ENCODE results near the gene INSIG1. TPM values are rescaled to one million over a fixed set of nuclear protein-coding genes. Genes with fewer than 3 reads are reported as not detected.

INSIG1 gene
- total and polyA plus RNA-seq, 2 donors from 2014 or later, result 24.6 to 25.7 TPM

DNA sequence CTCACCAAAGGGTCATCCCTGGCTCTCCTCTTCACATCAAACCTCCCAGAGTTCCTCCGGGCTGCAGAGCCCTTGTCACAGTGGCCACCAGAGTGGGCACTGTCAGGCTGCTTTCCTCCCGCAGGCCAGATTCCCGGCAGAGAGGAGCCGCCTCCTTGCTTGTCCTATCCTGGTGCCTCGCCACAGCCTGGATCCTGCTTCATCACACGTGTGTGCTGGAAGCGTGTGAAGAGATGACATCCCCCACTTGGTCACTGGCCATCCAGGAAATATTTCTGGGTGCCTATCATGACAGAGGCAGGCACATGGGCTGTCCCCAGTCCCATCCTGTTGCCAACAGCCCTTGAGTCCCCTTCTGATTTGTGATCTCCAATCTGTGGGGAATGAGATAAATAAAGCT lies 15.0 kb downstream of the INSIG1 start:
- Histone ChIP-seq H3K4me1 (ENCODE audit: control insufficient read depth in 2 of 3, insufficient read depth in 2 of 3, low read depth in 1 of 3, low read length in 3 of 3) (no peaks in the 10 kb centered on the region), H3K27me3 (ENCODE audit: control insufficient read depth, insufficient read depth, low read length) (no peaks in the 10 kb centered on the region), H3K9me3 (ENCODE audit: control insufficient read depth in 2 of 3, insufficient read depth in 1 of 3, low read length in 3 of 3) (no peaks in the 10 kb centered on the region), H3K4me3 (ENCODE audit: low read length in 3 of 3) (no peak overlapping the region), H3K27ac (ENCODE audit: low read depth in 2 of 2, low read length in 2 of 2) (no peak overlapping the region), H3K9ac (ENCODE audit: low read length in 3 of 3) (no peak overlapping the region), H3K36me3 (ENCODE audit: control insufficient read depth in 2 of 3, insufficient read depth in 3 of 3, low read length in 3 of 3) (peaks cover 0 to 10% (median 10%) of the 10 kb centered on the region in 3 donors)
- TF ChIP-seq CTCF (IDR thresholded peaks at IDR 0.05; ENCODE audit: borderline replicate concordance, extremely low read depth, insufficient read depth), result no peak
- intact Hi-C loops (cut with DNase I), result no loop called here
- no peak for DNase-seq
- FAIRE-seq, result no peak

DNA sequence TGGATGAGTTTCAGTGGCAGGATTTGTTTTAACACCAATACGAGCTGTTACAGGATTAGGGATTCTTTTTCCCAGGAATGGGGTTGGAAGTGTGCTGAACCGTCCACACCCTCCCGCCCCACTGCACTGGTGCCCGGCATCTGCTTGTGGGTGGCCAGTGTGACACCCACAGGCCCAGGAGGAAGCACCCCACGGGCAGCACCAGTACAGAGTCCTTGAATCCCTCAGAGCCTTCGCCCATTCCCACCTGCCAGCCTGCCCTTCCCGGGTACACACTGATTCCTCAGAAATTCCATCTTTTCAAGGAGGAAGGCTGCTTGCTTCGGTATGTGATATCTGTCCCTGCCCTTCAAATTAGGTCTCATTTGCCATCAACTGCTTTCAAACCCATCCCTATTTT lies 15.4 kb downstream of the INSIG1 start:
- no peak for TF ChIP-seq CTCF (IDR thresholded peaks at IDR 0.05; ENCODE audit: borderline replicate concordance, extremely low read depth, insufficient read depth)
- DNase-seq (no peak), FAIRE-seq (no peak)
- H3K4me1 ChIP-seq (ENCODE audit: control insufficient read depth in 2 of 3, insufficient read depth in 2 of 3, low read depth in 1 of 3, low read length in 3 of 3), result no peaks in the 10 kb centered on the region
- H3K9me3 ChIP-seq (ENCODE audit: control insufficient read depth in 2 of 3, insufficient read depth in 1 of 3, low read length in 3 of 3), result peaks cover 0 to under 1% (median 0%) of the 10 kb centered on the region in 3 donors
- no peak overlapping the region for H3K4me3 ChIP-seq (ENCODE audit: low read length in 3 of 3)
- H3K27ac ChIP-seq (ENCODE audit: low read depth in 2 of 2, low read length in 2 of 2), result no peak overlapping the region
- H3K36me3 ChIP-seq (ENCODE audit: control insufficient read depth in 2 of 3, insufficient read depth in 3 of 3, low read length in 3 of 3), result peaks cover 0 to 10% (median 10%) of the 10 kb centered on the region in 3 donors
- intact Hi-C loops (cut with DNase I), result no loop called here
- H3K9ac ChIP-seq (ENCODE audit: low read length in 3 of 3), result no peak overlapping the region
- H3K27me3 ChIP-seq (ENCODE audit: control insufficient read depth, insufficient read depth, low read length), result no peaks in the 10 kb centered on the region

GRCh38 chr7:155315977-155316376 lies 18.3 kb downstream of the INSIG1 start:
- H3K27ac ChIP-seq (ENCODE audit: low read depth in 2 of 2, low read length in 2 of 2), result no peak overlapping the region
- no peaks in the 10 kb centered on the region for H3K4me1 ChIP-seq (ENCODE audit: control insufficient read depth in 2 of 3, insufficient read depth in 2 of 3, low read depth in 1 of 3, low read length in 3 of 3)
- intact Hi-C loops (cut with DNase I), result no loop called here
- no peak overlapping the region for H3K9ac ChIP-seq (ENCODE audit: low read length in 3 of 3)
- H3K9me3 ChIP-seq (ENCODE audit: control insufficient read depth in 2 of 3, insufficient read depth in 1 of 3, low read length in 3 of 3), result peaks cover 0 to 2% (median 0%) of the 10 kb centered on the region in 3 donors
- TF ChIP-seq CTCF (IDR thresholded peaks at IDR 0.05; ENCODE audit: borderline replicate concordance, extremely low read depth, insufficient read depth), result no peak
- no peaks in the 10 kb centered on the region for H3K27me3 ChIP-seq (ENCODE audit: control insufficient read depth, insufficient read depth, low read length)
- FAIRE-seq, result no peak
- no peak overlapping the region for H3K4me3 ChIP-seq (ENCODE audit: low read length in 3 of 3)
- no peak for DNase-seq
- H3K36me3 ChIP-seq (ENCODE audit: control insufficient read depth in 2 of 3, insufficient read depth in 3 of 3, low read length in 3 of 3), result no peaks in the 10 kb centered on the region
